NCI-H526 treated with DMSO at 0.1 percent for 48 hours (cell line): Measurements from ENCODE around the gene UBALD2.
"Not testable (repeated sequence)": the region's sequence is repeated elsewhere in the genome, so short reads cannot be mapped to it uniquely, and the experiment has no call there.

Source experiments
- DNase-seq: peaks from one replicate; lab custom pipeline; 2025; lab: John Stamatoyannopoulos, UW

UBALD2 gene

DNA sequence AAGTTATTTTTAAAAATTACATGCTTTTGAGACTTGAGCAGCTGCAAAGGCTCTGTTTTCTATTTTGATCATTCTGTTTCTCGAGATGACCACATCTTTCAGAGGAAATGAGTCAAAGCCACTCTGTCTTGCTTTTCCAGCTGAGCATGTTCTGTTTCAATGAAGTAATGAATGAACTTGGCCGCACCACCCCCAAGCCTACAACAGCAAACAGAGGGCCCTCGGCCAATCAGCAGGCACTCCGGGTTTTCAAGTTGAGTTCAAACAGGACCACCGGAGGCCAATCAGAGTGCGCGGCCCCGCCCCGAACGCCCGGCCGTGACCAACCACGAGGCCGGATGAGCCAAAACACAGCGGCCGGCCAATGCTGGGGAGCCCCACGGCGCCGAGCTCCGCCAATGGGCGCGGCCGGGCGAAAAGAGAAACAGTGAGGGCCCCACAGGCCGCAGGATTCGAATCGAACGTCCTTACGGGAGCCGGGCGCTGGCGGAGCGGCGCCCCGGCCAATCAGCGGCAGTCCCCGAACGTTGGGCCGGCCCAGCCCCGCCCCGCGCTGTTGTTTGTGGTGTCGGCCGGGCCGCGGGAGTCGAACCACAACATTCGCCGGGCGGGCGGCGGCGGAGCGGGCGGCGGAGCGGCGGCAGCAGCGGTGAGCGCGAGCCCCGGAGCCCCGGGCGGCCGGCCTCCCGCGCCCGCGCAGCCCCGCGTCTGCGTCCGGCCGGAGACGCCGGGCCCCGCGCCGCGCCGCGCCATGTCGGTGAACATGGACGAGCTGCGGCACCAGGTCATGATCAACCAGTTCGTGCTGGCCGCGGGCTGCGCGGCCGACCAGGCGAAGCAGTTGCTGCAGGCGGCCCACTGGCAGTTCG, at the start of gene UBALD2:
Gene UBALD2, plus strand, starts transcription at position 594 of the 869 bp plus-strand sequence. Its CDS starts 158 bp downstream, at position 752.
- peak; percentile 96 for DNase-seq

GRCh38 chr17:76217081-76217480, 48.1 kb upstream of the UBALD2 start:
- no peak for DNase-seq

DNA sequence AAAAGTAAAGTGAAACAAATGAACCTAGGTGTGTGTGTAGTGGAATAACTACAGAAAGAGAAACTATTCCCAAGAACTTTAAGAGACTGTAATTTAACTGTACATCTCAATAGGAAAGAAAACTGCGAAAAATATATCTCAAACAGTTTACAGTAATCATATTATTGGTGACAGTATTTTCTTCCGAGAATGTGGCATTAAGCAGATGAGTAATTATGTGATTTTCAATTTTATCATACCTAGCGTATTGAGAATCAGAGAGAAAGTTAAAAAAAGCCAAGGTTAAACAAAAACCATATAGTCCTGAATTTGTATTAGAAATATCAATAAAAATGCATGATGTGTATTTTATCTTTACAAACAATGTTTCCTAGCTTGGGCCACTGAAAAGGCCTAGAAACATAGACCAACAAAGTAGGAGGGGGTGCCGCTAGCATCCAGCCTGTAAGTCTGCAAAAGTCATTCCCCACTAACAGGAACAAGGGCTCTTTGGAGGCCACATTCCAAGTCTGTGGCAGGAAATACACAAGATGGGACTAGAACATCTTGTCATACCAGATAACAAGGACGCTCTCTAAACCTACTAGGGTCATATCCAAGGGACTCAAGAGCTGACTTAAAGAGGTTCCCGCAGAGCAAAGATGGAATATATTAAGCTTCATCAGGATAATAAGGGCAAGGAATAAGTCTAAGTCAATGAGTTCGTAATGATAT, 45.3 kb upstream of the UBALD2 start:
- no peak for DNase-seq

DNA sequence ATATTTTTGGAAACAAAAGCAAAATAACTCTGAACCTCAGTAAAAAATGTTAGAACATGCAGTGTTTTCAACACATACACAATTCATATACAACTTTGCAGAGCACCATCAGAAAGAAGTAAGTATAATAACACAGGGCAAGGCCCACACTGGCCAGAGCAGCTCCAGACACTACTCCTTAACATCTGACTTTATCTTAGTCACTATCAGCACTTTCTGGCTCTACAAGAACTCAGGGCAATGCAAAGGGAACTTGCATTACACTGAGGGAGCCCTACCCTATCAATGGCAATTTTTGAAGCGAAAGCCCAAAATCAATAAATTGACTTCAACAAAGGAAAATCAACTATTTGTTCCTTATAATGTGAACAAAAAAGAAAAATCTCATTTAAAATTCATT, 41.3 kb upstream of the UBALD2 start:
- no peak for DNase-seq

DNA sequence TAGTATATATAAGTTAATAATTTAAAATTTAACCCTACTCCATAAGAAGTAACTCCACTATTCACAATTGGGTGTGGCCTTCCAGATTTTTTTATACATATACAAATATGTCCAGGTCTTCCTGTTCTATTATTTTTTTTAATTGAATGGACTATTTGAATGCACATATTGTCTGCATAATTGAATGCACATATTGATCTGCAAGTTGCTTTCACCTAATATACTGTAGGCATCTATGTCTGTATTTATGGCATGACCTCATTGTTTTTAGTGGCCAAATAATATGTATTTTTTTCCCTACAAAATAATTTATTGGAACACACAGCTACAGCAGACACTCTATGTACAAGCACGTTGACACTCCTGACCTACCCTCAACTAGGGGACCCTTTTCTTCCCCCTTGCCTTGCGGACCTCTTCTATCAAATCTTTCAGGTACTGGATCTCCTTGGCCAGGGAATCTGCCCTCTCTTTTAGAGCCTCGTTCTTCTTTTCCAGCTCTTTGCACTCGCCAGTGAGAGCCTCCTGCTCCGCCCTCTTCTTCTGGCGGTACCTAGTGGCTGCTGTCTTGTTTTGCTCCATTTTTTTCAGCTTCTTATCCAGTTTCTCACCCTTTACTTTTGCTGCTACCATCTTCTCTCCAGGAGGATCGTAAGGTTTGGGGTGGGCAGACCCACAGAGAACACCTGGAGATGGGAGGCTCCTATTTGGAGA, 39.6 kb upstream of the UBALD2 start:
- DNase-seq, result not testable (repeated sequence)

DNA sequence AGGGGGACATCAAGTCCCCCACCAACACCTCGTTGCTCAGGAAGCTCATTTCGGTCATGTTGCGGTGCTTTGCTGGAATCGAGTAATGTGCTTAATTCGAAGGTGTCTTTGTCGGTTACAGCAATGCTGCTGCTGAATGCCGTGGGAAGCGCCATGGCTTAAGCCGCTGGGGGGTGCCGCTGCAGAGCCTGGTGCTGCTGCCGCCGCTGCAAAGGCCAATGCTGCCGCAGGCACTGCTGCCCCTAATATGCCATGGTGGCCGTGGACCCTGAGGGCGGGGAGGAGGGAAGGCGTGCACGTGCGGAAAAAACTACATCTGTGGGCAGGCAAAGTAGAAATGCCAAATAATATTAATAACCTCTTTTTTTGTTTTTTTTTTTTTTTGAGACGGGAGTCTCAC, 38.4 kb upstream of the UBALD2 start:
- not testable (repeated sequence) for DNase-seq

DNA sequence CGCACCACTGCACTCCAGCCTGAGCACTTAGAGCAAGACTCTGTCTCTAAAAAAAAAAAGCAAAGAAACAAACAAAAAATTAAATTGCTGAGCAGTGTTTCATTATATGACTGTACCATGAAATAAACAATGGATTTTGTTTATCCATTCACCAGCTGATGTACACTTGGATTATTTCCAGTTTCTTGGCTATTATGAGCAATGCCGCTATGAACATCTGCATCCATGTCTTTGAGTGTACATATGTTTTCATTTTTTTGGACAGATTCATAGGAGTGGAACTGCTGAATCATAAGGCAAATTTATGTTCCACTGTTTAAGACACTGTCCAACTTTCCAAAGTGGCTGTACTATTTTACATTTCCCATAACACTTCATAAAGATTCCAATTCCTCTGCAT, 32.8 kb upstream of the UBALD2 start:
- no peak for DNase-seq

- no peak for DNase-seq
Observed at GRCh38 chr17:76233588-76234353, 31.4 kb upstream of the UBALD2 start.

GRCh38 chr17:76234354-76234679, 30.8 kb upstream of the UBALD2 start:
- no peak for DNase-seq

DNA sequence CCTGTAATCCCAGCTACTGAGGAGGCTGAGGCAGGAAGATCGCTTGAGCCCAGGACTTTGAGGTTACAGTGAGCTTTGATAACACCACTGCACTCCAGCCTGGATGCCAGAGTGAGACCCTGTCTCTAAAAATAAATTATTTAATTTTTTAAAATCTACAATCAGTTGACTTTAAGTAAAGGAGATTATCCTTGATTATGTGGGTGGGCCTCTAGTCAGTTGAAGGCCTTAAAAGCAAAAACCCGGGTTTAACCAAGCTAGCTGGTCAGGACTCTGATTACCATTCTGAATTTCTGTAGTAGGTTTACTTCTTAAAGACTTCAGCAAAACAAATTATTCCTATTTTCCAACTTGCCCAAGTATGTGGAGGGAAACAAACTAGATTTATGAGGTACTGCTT, 29.3 kb upstream of the UBALD2 start:
- no peak for DNase-seq

- no peak for DNase-seq
Observed at GRCh38 chr17:76236603-76237002, 28.5 kb upstream of the UBALD2 start.

- no peak for DNase-seq
Observed at GRCh38 chr17:76237859-76238313, 27.3 kb upstream of the UBALD2 start.

GRCh38 chr17:76238847-76239537, 26.2 kb upstream of the UBALD2 start:
- DNase-seq, result no peak

DNA sequence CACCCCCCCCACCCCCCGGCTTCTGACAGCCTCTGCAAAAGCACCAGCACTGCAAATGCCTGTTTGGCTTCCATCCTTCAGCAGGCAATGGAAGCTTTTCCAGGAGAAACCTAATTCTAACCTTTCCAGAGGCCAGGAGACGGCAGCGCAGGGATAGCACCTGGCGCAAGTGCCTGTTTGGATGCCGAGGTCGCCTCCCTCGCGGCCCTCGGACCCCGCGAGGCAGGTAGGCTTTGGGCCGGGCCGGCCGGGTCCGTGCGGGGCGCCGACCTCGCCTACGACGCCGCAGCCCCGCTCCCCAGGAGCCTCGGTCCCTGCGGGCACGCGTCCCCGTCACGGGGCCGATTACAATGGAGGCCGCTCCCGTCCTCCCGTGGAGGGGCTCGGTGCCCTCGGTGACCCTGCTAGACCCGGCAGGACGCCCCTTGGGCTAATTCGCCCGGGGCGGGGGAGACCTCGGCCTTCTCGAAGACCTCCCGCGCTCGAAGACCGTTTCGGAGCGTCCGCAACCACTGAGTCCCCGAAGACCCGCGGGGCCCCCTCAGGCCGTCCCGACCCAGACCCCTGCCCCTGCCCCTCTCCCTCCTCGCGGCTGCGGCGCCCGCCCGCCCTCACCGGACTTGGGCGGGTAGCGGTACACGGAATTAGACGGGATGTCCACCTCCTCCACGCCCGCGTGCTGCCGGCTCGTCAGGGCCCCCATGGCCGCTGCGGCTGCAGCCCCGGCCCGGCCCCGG, 25.4 kb upstream of the UBALD2 start:
- no peak for DNase-seq

- DNase-seq, result no peak
Observed at GRCh38 chr17:76240461-76241203, 24.5 kb upstream of the UBALD2 start, which contains the start of gene RNF157. Gene RNF157, minus strand, starts transcription at chr17:76240493. Its CDS starts 253 bp downstream, at chr17:76240240.

DNA sequence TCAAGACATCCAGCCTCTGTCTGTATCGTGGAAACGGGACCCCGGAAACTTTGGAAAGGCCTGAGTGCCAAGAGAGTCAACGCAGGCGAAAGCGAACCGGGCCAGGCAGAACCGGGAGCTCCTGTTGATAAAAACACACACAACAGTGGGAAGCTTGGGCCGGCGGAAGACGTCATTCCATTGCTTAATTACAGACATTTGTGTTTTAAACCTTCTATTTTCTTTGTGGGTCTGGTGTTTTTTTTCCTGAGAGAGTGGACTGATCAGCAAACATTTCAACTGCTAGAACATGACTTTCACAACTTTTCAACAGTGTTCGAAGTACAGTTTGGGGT, 24.0 kb upstream of the UBALD2 start:
- DNase-seq, result no peak

DNA sequence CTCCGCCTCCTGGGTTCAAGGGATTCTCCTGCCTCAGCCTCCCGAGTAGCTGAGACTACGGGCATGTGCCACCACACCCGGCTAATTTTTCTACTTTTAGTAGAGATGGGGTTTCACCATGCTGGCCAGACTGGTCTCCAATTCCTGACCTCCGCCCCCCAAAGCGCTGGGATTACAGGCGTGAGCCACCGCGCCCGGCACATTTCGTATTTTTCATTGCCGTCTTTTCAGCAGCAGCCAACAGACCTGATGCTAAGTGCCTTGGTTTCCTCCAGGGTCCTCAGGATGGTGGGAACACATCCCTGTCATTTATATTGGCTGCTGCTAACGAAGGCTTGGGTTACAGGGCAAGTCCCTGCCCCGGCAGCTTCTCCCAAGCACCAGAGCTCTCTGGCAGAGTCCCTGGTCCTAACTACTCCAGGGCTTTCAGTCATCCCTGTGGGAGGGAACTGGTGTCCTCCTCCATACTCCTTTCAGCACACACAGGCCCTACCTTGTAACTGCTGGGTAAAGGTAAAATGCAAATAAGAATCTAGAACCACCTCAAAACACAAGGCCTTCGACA, 23.4 kb upstream of the UBALD2 start:
- no peak for DNase-seq

DNA sequence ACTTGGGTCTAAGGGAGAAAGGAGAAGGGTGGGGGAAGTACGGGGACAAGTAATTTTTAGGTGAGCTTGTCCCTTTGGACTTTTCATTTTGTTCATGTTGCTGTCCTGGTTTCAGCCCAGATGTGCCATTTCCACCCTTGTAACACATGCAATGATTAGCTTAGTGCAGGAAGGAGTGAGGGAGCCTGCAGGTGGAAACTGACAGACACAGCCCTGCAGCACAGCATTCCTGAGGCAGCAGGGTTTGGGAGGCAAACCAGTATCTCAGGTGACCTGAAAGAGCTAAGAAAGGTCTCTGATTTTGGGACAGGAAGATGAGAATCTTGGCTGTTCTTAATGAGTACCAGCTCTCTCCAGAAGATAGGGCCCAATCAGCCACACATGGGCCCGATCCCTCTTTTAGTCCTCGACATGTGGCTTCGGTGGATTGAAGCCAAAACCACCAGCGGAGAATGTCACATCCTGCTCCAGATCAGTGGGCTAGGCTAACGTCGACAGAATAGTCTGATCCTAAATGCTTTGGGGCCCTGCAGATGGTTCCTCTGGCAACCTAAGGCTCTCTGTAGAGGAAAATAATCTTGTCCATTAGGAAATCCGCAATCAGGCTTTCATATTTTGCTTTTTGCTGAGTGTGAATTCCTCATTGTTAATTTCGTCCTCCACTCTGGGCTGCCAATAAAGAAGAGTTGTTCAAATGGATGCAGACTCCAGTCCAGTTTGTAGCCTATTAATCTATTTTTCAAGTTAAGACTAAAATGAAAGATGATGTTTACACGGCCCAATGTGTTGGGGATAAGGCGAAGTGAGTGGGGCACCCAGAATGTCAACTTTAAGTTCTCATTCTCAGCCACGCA, 21.1 kb upstream of the UBALD2 start:
- no peak for DNase-seq

DNA sequence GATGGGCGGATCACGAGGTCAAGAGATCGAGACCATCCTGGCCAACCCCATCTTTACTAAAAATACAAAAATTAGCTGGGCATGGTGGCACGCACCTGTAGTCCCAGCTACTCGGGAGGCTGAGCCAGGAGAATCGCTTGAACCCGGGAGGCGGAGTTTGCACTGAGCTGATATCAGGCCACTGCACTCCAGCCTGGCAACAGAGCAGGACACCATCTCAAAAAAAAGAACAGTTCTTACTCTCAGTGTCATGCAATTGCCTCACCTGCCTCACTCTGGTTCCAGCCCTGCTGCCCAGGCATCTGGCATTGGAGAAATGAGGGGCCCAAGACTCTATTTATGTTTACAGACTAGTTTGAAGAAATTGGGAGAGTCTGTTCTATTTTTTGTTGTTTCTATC, 20.4 kb upstream of the UBALD2 start:
- DNase-seq, result not testable (repeated sequence)
